HG02678 (cell line): ENCODE data around the gene NRG3.

ENCODE experiments used
- ATAC-seq: cut with Tn5 transposase; IDR thresholded peaks from one replicate; pipeline ENCODE4 v1.9.1; 2021; ENCODE audit warnings: mild to moderate bottlenecking, moderate library complexity; ENCODE audit not compliant: unreplicated experiment

The NRG3 gene

DNA sequence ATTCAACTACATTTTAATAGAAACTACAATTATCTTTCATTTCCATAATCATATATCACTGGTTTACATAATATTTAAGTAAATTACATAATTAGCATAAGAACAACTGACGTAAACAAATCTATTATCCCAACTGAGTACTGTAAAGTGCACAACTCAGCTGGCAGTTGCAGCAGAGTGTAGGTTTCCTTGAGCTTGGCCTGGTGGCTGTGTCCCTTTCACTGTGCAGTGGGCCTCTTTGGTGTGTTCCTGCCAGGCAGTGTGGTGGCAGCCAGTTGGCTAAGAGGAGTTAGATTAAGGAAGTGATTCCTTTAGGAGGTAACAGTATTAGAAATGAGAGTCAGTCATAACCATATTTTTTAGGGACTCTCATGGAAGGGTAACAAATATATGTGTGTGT lies 7.0 kb downstream of the NRG3 start:
- ATAC-seq = no peak

DNA sequence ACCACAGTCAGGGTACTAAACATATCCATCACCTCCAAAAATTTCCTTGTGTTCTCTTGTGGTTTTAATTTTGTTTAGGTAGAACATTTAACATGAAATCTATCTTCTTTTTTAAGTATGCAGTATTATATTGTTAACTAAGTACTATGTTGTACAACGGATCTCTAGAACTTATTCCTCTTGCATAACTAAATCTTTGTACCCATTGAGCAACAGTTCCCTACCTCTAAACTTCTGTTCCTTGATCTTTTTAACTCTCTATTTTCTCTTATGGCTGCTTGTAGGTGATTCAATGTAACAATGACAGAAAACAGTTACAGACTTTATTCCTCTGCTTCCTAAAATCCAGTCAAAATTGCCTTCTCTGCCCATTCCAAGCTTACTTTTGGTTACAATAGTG lies 9.9 kb downstream of the NRG3 start:
- ATAC-seq = no peak

DNA sequence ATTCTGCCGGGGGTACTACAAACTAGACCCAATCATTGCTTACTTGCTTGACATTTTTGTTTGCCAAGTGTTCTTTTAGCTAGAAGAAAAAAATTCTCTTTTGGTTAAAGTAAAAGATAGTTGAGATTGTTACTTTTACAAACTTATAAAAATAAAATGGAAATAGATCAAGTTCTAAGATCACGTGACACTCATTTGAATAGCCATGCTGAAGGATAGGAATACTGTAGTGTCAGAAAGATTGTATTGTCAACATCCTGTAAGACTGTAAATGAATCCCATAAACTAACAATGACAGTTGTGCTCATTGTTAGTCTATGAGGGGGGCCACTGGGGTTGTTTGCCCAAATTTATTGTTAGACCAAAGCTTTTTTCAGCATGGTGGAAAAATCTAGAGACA lies 10.5 kb downstream of the NRG3 start:
- ATAC-seq = no peak

DNA sequence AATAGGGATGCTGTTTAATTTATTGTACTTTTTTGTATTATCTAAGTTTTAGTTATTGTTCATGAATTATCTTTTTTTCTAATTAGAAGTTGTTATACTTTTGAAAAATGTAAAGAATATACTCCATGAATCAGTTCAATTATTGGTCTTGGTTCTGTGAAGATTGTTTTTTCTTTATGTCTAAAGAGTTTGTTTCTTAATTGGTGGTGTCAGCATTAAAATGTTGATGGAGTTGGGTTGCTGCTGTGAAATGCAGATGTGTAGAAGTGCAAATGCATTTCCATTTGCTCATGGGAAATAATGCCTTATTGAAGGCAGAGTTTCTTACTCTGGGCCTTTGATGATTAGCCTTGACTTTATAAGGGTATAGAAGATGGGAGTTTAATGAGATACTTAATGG lies 11.9 kb downstream of the NRG3 start:
- no peak for ATAC-seq

DNA sequence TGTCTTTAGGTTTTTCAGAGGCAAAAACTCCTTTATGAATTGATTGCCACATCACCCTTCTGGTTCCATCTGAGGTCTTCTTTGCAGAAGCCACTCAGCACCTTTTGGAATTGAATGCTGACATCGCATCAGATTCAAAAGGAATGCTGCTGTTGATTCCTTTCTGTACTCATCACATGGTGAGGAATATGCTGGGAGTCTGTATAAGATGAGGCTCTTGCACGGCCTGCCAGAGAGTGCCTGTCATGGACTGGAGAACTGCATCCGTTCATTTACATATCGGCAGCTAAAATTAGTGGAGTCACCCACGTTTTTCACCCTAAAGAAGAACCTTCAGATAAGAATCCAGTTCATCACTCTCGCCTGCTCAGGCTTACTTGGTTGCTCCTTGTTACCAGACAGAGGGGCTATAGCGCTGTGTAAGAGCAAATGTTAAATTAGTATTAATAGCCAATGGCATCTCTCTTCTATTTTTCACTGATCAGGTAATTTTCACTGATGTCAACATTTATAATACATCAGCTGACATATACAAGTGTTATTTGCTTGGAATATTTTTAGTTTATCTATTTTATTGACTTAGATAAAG lies 14.3 kb downstream of the NRG3 start:
- ATAC-seq = no peak

DNA sequence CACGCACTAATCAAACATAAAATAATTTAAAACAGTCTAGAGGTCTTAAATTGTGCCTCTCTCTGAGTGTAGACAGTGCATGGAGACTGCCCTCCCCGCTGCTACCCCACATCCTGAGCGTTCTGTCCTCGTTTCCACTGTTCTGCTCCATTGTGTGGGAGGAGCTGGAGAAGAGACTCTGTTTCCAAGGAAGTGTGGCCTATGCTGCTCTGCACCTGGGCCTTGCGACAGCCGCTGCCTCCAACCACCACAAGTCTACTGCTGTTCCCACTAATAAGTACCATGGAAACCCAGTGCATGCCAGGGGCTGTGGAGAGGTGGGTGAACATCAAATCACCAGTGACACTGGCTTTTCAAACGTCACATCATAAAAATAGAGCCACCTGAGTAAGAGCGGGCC lies 19.6 kb downstream of the NRG3 start:
- no peak for ATAC-seq

DNA sequence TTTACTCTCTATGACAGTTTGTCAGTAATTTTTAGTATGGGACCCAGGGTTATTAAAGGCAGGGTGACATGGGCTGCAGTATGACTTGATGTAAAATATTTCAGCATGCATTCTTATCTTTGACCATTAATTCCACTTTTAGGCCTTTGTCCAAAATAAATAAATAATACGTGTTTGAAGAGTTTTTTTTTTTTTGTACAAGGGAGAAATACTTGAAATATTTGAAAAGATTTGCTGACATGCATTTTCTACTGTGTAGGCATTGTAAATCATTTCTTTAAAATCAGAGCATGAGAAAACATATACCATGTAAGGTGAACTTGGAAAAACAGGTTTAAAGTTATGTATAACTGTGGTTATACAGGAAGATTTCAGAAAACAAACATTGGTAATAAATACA lies 23.5 kb downstream of the NRG3 start:
- no peak for ATAC-seq

DNA sequence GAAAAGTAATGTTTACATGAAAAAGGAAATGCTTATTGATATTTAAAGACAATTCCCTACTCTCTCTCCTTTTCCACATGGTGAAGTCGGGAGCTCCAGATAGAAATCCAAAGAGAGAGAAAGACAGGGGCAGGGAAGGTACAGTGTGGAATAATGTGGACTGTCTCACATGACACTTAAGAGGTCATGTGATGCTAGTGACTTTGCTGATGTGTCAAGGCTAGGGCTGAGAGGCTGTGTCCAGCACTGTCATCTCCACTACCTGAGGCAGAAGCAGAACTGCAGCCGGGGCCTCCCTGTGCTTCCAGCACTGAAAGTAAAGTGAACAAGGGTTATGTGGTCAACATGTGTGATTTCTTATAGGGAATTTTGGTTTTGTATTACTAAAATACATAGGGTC lies 26.0 kb downstream of the NRG3 start:
- ATAC-seq = no peak

DNA sequence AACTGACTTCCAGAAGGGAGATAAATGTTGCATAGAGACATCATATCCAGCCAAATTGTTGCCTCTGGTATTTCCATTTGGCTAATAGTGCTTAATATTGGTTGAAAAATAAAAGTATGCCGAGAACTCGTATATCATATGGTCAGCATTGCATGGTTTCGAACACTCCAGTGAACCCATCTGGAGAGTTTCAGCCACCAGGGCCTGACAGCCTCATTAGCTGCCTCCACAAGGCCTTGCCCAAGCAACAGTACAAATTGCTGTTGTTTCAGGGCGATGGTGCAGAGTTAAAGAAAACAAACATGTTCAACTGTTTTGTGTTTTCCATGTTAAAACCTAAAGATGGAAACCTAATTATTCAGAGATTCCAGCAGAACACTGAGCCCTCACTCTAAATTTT lies 28.5 kb downstream of the NRG3 start:
- no peak for ATAC-seq

DNA sequence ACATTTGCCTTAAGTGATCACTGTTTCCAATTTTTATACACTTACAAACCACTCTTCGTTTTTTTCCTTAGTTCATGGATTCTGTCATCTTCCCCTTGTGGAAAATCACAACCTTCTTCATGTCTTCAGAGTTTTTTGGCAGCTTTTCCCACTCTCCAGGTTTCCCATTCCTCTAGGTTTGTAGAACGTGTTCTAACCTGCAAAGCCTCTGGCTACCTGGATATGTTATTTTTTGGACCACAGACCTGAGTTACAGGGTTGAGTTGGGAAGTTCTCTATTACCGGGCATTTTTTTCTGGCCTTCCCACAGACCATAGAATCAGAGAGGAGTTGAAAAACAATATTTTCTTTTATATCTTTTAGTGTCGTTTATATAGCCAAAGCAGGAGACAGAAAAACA lies 30.2 kb downstream of the NRG3 start:
- ATAC-seq = no peak

DNA sequence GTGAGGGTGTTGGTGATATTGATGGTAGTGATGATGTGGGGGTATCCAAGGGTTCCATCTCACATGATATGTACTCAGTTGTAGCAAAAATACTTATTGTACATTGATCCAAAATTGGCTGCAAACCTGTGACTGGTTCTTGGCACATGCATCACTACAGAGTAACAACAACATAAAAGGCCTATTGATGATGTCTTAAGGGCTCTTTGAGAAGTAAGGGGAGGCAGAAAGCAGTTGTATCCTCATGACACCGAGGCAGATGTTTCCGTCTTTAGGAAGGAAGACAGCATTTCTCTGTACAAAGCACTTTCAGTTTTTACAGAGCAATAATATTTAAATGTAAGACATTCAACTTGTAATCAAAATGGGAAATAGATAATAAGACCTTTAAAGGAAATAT lies 34.5 kb downstream of the NRG3 start:
- ATAC-seq = no peak

DNA sequence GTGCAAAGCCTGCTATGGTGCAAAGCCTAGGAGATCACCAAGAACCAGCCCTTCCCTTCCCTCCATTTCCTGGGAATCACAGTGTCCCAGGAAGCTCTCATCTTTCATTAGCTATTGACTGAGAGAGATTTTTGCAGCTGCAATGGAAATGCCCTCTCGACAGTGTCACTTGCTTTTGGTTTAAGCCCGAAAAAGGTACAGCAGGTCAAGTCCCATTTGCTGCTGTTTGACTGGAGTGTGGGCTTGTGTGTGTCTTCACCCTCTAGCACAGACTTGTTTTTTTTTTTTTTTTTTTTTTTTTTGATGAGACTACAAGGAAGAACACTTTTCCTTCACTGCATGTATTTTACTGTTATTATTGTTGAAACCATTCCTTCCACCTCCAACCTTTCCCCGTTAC lies 36.3 kb downstream of the NRG3 start:
- no peak for ATAC-seq

DNA sequence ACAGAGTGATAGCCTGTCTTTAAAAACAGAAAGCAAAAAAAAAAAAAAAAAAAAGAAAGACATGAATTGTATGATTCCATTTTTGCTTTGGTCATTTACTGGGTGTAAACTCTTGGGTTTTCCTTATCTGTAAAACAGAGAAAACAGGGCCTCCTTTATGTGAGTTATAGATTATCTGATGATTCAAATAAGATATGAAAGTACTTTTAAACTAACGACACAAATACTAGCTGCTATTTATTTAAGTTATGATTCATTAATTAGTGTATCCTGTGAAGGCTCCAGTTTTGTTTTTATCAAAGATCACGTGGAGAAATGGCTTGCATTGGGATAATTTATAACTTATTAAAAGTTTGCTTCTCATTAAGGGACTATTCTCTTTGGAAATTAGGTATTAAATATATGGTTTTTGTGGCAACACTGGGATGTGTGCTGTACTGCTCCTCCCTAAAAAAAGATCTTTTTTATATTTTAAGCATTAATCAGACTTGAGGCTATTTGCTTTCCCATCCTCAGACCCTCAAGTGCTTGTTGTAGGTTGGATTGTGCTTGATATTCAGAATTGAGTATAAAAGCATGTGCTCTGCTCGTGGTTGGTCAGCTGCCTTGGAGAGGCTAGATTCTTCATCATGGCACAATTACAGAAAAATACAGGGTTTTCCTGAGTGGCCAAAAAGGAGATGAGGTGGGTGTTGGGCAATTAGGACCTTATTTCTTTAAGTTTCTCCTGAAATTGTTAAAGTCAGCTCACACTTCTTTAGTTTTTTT lies 39.9 kb downstream of the NRG3 start:
- ATAC-seq = no peak

DNA sequence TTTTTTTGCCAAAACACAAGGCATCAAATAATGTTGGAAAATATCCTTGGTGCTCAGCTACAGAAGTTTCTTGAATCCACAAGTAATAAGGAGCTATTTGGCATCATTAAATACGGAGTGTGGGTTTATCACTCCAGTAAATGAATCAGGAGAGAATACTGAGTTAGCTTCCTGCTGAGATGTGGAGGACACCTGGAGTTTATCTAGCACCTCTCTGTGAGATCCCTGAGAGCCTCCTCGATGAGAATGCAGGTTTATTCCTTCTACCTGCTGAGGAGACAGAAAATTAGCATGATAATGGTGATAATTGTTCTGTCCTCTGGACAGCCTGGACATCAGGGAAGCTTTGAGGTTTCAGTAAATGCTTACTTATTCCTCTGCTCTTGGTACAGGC lies 40.5 kb downstream of the NRG3 start:
- no peak for ATAC-seq

DNA sequence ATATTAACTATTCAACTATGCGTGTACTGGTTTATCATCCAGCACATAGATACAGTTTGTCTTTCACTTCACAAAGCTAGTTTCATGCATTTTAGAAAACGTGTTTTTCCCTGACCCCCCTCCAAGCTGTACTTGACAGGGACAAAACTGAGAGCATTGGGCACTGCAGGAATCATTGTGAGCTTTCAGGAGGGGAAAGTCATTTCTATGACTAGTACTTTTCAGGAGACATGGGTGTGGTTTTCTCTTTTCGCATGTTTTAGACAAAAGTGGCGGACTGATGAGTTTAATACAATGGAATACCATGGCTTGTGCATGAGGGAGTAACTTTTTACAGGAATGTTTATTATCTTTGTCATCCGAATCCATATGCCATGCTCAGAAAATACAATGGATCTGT lies 42.7 kb downstream of the NRG3 start:
- no peak for ATAC-seq

DNA sequence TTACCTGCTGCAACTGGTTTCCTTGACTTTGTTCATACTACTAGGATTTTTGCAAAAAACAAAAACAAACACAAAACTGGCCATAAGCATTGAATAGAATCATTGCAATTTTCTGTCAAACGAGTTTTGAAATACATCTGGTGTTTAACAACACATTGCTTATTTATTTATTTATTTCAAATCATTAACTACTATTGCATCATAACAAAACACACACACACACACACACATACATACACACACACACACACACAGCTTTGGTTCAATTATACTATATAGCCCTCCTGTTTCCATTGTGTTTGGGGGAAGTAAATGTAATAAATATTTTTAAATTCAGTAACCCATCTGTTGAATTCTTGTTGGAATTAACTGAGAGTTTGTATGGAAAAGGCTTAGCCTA lies 43.8 kb downstream of the NRG3 start:
- no peak for ATAC-seq

DNA sequence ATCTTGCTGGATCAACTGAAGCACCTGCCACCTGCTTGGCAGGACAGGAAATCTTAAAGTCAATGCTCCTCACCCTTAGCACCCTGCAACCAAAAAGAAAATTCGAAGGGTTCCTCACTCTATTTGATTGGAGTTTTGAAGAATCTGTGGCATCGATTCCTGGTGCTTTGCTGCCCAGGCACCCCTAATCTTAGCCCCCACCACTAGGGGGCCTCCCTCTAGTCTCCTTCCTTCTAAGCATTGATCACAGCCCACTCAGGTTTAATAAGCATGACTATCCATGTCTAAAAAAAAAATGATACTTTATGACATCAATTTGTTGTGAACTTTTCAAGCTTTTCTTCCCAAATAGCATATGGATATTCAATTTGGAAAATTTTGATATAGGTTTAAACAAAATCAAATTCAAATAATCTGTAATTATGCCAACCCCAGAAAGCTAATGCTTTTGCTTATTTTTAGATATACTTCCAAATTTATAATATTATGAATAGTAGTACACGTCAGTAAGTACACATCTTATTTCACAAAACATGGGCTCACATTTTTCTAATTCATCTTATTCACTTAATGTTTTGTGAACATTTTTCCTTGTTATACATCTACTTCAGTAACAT lies 45.3 kb downstream of the NRG3 start:
- ATAC-seq = no peak

DNA sequence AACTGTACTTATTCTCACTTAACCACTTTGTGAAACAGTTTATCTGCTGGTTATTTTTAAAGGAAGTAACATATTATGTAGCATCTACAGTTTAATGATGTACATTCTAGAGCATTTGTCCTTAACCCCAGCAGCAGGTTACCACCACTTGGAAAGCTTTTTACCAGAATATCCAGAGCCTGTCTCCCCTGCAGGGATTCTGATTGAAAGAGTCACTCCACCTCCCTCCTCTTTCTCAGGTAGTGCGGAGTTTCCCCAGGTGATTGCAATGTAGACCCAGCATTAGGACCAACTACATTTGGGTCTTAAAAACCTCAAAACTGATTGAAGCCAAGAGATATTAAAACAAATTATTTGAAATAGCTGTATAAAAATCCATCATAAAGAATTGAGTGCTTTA lies 53.1 kb downstream of the NRG3 start:
- no peak for ATAC-seq

DNA sequence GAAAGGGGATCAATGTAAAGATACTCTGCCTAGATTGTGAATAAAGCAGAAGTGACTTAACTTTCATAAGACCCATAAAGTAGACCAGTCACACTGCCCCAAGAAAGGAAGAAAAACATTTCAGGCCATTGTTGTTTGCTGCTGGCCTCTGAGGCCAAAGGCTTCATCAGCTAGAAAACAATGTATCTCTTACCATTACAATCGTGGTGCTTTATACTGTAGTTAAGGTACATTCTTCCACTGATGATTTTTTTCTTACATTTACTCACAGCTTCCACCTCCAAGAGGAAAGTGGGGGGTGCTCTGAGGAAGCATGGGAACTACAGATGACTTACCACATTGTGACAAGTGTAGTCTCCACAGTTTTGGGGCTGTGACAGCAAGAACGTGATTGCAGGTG lies 68.6 kb downstream of the NRG3 start:
- no peak for ATAC-seq

DNA sequence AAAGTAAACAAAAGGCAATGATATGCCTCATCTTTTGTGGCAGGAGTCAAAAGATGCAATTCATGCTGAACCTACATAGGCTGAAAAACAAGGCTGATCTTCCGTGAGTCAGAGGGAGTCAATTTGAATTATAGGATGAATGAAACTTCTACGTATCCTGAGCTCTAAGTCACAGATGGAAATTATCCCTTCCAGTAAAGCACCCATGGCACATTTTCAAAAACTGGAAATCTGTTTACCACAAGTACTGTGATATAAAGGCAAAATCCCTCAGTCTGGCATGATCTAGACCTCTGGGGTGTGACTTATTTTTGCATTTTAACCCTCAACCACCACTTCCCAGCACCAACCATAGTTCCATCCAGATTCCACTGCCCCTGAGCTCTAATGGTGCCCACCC lies 69.6 kb downstream of the NRG3 start:
- no peak for ATAC-seq

DNA sequence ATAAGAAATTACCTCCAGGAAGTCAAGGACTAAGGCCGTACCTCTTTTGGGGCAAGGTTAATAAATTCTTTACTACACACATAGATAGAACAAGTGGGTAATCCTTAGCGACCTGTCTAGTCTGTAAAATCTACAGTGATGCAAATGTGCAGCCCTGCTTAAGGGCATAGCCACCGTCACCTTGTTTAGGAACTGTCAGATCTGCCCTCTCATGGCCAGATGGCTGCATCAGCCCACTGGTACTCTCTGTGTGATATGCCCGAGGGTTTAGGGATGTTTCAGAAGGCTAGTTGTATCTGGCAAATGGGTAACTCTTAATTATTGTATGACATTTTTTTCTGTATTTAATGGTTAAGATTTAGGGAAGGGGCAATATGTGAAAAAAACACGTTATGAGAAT lies 74.3 kb downstream of the NRG3 start:
- no peak for ATAC-seq

DNA sequence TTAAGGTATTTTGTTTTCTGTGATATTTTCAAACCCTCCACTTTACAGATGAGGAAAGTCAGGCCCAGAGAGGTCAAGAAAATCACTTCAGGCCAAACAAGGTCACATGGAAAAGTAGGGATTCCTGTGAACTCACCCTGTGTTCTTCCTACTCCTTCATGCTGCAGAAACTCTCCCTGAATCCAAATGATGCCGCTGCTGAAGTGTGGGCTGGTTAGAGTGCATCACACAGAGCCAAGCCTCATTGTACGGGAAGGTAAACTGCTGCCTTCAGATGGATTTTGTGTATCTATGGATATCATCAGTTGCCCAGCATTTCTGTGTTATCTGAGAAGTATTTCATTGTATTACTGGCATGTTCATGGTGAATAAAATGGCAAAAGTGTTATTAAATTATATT lies 75.4 kb downstream of the NRG3 start:
- ATAC-seq = no peak

DNA sequence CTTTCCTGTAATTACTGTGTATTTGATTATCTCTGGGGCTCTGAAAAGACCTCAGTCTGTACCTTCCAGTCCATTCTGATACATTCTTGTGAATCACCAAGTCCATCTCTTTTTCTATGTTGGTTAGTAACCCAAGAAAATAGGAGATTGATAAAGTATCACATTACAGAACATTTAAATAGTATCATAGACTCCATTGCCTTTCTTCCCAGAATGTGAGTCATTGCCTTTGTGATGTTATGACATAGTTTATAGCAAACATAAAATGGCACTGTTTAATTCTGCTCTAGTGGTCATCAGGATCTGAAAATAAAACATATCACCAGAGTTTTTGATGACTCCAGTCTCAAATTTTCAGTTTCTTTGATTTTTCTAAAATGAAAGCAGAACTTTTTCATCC lies 78.4 kb downstream of the NRG3 start:
- ATAC-seq = no peak
